ENCODE results near the gene CRYBG1.
"Not testable (repeated sequence)": the region's sequence is repeated elsewhere in the genome, so short reads cannot be mapped to it uniquely, and the experiment has no call there.

Gene CRYBG1

GRCh38 chr6:106387875-106388274 is 27.4 kb downstream of the CRYBG1 start:
- TF ChIP-seq CTCF (IDR thresholded peaks at IDR 0.05; ENCODE audit: borderline replicate concordance, insufficient read depth, low read depth, low read length), result no peak
- no peak overlapping the region for H3K4me3 ChIP-seq (ENCODE audit: low read depth, low read length)

GRCh38 chr6:106390088-106390487 is 29.6 kb downstream of the CRYBG1 start:
- no peak for TF ChIP-seq CTCF (IDR thresholded peaks at IDR 0.05; ENCODE audit: borderline replicate concordance, insufficient read depth, low read depth, low read length)
- H3K4me3 ChIP-seq (ENCODE audit: low read depth, low read length), result no peak overlapping the region

GRCh38 chr6:106396426-106397220 is 36.1 kb downstream of the CRYBG1 start:
- TF ChIP-seq CTCF (IDR thresholded peaks at IDR 0.05; ENCODE audit: borderline replicate concordance, insufficient read depth, low read depth, low read length), result no peak
- no peak overlapping the region for H3K4me3 ChIP-seq (ENCODE audit: low read depth, low read length)

GRCh38 chr6:106397431-106397830 is 36.9 kb downstream of the CRYBG1 start:
- no peak overlapping the region for H3K4me3 ChIP-seq (ENCODE audit: low read depth, low read length)
- no peak for TF ChIP-seq CTCF (IDR thresholded peaks at IDR 0.05; ENCODE audit: borderline replicate concordance, insufficient read depth, low read depth, low read length)

- no peak for TF ChIP-seq CTCF (IDR thresholded peaks at IDR 0.05; ENCODE audit: borderline replicate concordance, insufficient read depth, low read depth, low read length)
- H3K4me3 ChIP-seq (ENCODE audit: low read depth, low read length), result no peak overlapping the region
These were observed 38.1 kb downstream of the CRYBG1 start for GRCh38 chr6:106398621-106399020.

GRCh38 chr6:106405044-106405443 is 44.5 kb downstream of the CRYBG1 start:
- not testable (repeated sequence) for H3K4me3 ChIP-seq (ENCODE audit: low read depth, low read length)

- no peak for TF ChIP-seq CTCF (IDR thresholded peaks at IDR 0.05; ENCODE audit: borderline replicate concordance, insufficient read depth, low read depth, low read length)
- no peak overlapping the region for H3K4me3 ChIP-seq (ENCODE audit: low read depth, low read length)
These were observed 50.5 kb downstream of the CRYBG1 start for GRCh38 chr6:106411056-106411455.
